HEK293 (cell line): ENCODE data around the gene PKLR.

Experiments used
- CTCF ChIA-PET: fragments of 350-600 bp; formaldehyde crosslinking; extraction: SDS; loops from one replicate; lab custom pipeline; 2021; ENCODE audit warnings: antibody characterized with exemption; lab: Yijun Ruan, JAX
- POLR2A ChIA-PET: fragments of 300-600 bp; formaldehyde crosslinking; extraction: SDS; loops from one replicate; lab custom pipeline; 2020; ENCODE audit warnings: antibody characterized with exemption, inconsistent platforms; lab: Yijun Ruan, JAX
- H3K27ac ChIP-seq: fragments of 200-500 bp; sonication (Bioruptor generic); 2 replicates; pipeline ENCODE4 v1.5.1; 2014; ENCODE audit warnings: low read depth, low read length, control low read depth, inconsistent platforms; ENCODE audit errors: extremely low read depth
- H3K36me3 ChIP-seq, 2 experiments: fragments of 200-500 bp in 1 of 2; sonication (Bioruptor generic) in 1 of 2; 1 replicate in 1 of 2; 2 replicates in 1 of 2; pipeline ENCODE4 v1.5.1; 2014 to 2017; ENCODE audit warnings: inconsistent platforms in 2 of 2, low read length in 2 of 2; ENCODE audit not compliant: control insufficient read depth in 2 of 2, insufficient read depth in 1 of 2
- H3K4me1 ChIP-seq: fragments of 200-500 bp; sonication (Bioruptor generic); 2 replicates; pipeline ENCODE4 v1.5.1; 2014; ENCODE audit warnings: mild to moderate bottlenecking, low read length, inconsistent platforms; ENCODE audit not compliant: control insufficient read depth, insufficient read depth
- H3K4me3 ChIP-seq: 2 replicates; pipeline ENCODE4 v1.5.1; 2011; ENCODE audit warnings: low read depth, mild to moderate bottlenecking, control low read depth, low read length, moderate library complexity
- H3K9me3 ChIP-seq: fragments of 200-500 bp; sonication (Bioruptor generic); 2 replicates; pipeline ENCODE4 v1.5.1; 2014; ENCODE audit warnings: low read depth, low read length, inconsistent platforms; ENCODE audit not compliant: control insufficient read depth, insufficient read depth
- MYNN ChIP-seq: fragments of 450-650 bp; formaldehyde crosslinking; IDR thresholded peaks from 2 replicates; pipeline ENCODE4 v1.5.1; 2016; ENCODE audit warnings: missing biosample characterization, missing genetic modification characterization, borderline replicate concordance
- ZNF211 ChIP-seq: fragments of 450-650 bp; formaldehyde crosslinking; IDR thresholded peaks from 2 replicates; pipeline ENCODE4 v1.5.1; 2016; ENCODE audit warnings: low read depth, missing biosample characterization, missing genetic modification characterization
- ZNF416 ChIP-seq: fragments of 450-650 bp; formaldehyde crosslinking; IDR thresholded peaks from 2 replicates; pipeline ENCODE4 v1.5.1; 2016; ENCODE audit warnings: missing biosample characterization, missing genetic modification characterization
- ZNF501 ChIP-seq: fragments of 450-650 bp; formaldehyde crosslinking; IDR thresholded peaks from 2 replicates; pipeline ENCODE4 v1.5.1; 2016; ENCODE audit warnings: missing biosample characterization, missing genetic modification characterization
- ZNF549 ChIP-seq: fragments of 450-650 bp; IDR thresholded peaks from 2 replicates; pipeline ENCODE4 v1.5.1; 2018; ENCODE audit warnings: missing biosample characterization, missing genetic modification characterization, mild to moderate bottlenecking, inconsistent platforms, moderate library complexity
- ZNF654 ChIP-seq: fragments of 450-650 bp; formaldehyde crosslinking; IDR thresholded peaks from 2 replicates; pipeline ENCODE4 v1.5.1; 2016; ENCODE audit warnings: low read depth, missing biosample characterization, missing genetic modification characterization
- ZNF837 ChIP-seq: fragments of 450-650 bp; formaldehyde crosslinking; IDR thresholded peaks from 2 replicates; pipeline ENCODE4 v1.5.1; 2016; ENCODE audit warnings: missing biosample characterization, missing genetic modification characterization
- TF ChIP-seq, protein P1 (sequence below): fragments of 450-650 bp; formaldehyde crosslinking; IDR thresholded peaks from 2 replicates; pipeline ENCODE4 v1.5.1; 2016; ENCODE audit warnings: missing biosample characterization, missing genetic modification characterization
- TF ChIP-seq, protein P2 (sequence below): fragments of 450-650 bp; formaldehyde crosslinking; IDR thresholded peaks from 2 replicates; pipeline ENCODE4 v1.5.1; 2016; ENCODE audit warnings: missing biosample characterization, missing genetic modification characterization
- TF ChIP-seq, protein P3 (sequence below): fragments of 450-650 bp; formaldehyde crosslinking; IDR thresholded peaks from 2 replicates; pipeline ENCODE4 v1.5.0; 2017; ENCODE audit warnings: missing biosample characterization, missing genetic modification characterization, borderline replicate concordance
- TF ChIP-seq, protein P4 (sequence below): fragments of 450-650 bp; formaldehyde crosslinking; IDR thresholded peaks from 2 replicates; pipeline ENCODE4 v1.5.1; 2016; ENCODE audit warnings: missing biosample characterization, missing genetic modification characterization, low read depth

The PKLR gene

DNA sequence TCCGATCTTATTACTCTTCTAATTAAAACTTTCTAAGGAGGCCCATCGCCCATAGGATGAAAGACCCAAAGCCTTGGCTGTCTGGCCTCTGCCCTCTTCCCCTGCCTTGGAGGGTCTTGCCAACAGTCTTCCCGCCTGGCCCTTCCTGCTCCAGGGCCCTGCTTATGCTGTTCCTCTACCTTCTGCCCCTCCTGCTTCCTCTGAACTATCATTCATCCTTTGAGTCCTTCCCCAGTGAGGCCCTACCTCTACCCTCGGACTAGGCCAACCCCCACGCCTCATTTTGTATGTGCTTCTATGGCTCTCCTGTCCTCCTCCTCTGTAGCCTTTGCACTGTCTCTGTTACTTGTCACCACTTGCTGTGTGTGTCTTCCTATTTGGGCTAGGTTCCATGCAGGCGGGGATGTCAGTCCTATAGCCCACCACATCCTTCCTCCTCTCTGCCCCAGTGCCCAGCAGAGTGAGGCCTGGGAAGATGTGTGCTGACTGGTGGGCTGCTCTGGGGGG is 24.8 kb upstream of the PKLR start (continued):
- TF ChIP-seq, protein P1, sequence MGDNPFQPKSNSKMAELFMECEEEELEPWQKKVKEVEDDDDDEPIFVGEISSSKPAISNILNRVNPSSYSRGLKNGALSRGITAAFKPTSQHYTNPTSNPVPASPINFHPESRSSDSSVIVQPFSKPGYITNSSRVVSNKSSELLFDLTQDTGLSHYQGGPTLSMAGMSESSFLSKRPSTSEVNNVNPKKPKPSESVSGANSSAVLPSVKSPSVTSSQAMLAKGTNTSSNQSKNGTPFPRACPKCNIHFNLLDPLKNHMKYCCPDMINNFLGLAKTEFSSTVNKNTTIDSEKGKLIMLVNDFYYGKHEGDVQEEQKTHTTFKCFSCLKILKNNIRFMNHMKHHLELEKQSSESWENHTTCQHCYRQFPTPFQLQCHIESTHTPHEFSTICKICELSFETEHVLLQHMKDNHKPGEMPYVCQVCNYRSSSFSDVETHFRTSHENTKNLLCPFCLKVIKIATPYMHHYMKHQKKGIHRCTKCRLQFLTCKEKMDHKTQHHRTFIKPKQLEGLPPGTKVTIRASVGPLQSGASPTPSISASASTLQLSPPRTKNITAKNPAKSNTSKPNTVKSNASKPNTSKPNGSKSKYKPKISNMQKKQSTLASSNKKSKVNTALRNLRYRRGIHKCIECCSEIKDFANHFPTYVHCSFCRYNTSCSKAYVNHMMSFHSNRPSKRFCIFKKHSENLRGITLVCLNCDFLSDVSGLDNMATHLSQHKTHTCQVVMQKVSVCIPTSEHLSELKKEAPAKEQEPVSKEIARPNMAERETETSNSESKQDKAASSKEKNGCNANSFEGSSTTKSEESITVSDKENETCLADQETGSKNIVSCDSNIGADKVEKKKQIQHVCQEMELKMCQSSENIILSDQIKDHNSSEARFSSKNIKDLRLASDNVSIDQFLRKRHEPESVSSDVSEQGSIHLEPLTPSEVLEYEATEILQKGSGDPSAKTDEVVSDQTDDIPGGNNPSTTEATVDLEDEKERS, result no peak
- TF ChIP-seq ZNF654 (tag by site-specific recombination), result no peak
- TF ChIP-seq, protein P2, sequence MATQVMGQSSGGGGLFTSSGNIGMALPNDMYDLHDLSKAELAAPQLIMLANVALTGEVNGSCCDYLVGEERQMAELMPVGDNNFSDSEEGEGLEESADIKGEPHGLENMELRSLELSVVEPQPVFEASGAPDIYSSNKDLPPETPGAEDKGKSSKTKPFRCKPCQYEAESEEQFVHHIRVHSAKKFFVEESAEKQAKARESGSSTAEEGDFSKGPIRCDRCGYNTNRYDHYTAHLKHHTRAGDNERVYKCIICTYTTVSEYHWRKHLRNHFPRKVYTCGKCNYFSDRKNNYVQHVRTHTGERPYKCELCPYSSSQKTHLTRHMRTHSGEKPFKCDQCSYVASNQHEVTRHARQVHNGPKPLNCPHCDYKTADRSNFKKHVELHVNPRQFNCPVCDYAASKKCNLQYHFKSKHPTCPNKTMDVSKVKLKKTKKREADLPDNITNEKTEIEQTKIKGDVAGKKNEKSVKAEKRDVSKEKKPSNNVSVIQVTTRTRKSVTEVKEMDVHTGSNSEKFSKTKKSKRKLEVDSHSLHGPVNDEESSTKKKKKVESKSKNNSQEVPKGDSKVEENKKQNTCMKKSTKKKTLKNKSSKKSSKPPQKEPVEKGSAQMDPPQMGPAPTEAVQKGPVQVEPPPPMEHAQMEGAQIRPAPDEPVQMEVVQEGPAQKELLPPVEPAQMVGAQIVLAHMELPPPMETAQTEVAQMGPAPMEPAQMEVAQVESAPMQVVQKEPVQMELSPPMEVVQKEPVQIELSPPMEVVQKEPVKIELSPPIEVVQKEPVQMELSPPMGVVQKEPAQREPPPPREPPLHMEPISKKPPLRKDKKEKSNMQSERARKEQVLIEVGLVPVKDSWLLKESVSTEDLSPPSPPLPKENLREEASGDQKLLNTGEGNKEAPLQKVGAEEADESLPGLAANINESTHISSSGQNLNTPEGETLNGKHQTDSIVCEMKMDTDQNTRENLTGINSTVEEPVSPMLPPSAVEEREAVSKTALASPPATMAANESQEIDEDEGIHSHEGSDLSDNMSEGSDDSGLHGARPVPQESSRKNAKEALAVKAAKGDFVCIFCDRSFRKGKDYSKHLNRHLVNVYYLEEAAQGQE, result no peak
- no peak for TF ChIP-seq MYNN (tag by site-specific recombination)
- no peak for TF ChIP-seq ZNF837
- TF ChIP-seq, protein P3, sequence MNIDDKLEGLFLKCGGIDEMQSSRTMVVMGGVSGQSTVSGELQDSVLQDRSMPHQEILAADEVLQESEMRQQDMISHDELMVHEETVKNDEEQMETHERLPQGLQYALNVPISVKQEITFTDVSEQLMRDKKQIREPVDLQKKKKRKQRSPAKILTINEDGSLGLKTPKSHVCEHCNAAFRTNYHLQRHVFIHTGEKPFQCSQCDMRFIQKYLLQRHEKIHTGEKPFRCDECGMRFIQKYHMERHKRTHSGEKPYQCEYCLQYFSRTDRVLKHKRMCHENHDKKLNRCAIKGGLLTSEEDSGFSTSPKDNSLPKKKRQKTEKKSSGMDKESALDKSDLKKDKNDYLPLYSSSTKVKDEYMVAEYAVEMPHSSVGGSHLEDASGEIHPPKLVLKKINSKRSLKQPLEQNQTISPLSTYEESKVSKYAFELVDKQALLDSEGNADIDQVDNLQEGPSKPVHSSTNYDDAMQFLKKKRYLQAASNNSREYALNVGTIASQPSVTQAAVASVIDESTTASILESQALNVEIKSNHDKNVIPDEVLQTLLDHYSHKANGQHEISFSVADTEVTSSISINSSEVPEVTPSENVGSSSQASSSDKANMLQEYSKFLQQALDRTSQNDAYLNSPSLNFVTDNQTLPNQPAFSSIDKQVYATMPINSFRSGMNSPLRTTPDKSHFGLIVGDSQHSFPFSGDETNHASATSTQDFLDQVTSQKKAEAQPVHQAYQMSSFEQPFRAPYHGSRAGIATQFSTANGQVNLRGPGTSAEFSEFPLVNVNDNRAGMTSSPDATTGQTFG (tag by site-specific recombination), result no peak
- TF ChIP-seq ZNF549 (tag by site-specific recombination), result no peak

DNA sequence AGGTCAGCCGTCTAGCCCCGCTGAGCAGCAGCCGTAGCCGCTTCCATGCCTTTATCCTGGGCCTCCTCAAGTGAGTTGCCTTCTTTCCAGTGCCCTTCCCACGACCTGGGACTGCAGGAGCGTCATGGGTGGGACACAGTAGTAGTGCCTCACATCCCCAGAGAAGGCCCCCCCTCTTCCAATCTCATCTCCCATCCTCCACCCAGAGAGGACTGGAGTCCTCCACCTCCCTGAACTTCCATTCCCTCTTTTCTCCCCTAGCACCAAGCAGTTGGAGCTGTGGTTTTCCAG is 24.3 kb upstream of the PKLR start:
- H3K36me3 ChIP-seq, result peaks cover 14 to 57% of the 10 kb centered on the region in 2 experiments
- H3K27ac ChIP-seq, result peak overlapping the region; percentile 65; the same call in 1 of the 2 replicates
- H3K4me3 ChIP-seq, result peak overlapping the region; percentile 86
- ChIA-PET POLR2A (interaction anchor here (1.0 to 4.4 kb wide), 5 partner anchors 49 to 99 kb away, joined by 3 to 32 read pairs (median 4); partner anchors contain the start of genes CLK2 and SCAMP3), CTCF (interaction anchor here (0.6 to 8.4 kb wide), 6 partner anchors 15 to 245 kb away, joined by 3 to 77 read pairs (median 4); no protein-coding TSS in a partner anchor)
- no peaks in the 10 kb centered on the region for H3K9me3 ChIP-seq
- TF ChIP-seq, protein P4, sequence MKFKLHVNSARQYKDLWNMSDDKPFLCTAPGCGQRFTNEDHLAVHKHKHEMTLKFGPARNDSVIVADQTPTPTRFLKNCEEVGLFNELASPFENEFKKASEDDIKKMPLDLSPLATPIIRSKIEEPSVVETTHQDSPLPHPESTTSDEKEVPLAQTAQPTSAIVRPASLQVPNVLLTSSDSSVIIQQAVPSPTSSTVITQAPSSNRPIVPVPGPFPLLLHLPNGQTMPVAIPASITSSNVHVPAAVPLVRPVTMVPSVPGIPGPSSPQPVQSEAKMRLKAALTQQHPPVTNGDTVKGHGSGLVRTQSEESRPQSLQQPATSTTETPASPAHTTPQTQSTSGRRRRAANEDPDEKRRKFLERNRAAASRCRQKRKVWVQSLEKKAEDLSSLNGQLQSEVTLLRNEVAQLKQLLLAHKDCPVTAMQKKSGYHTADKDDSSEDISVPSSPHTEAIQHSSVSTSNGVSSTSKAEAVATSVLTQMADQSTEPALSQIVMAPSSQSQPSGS (tag by site-specific recombination), result no peak
- TF ChIP-seq ZNF416, result no peak
- no peak for TF ChIP-seq ZNF211 (tag by site-specific recombination)
- no peak for TF ChIP-seq ZNF654 (tag by site-specific recombination)
- no peak for TF ChIP-seq ZNF501 (tag by site-specific recombination)
- H3K4me1 ChIP-seq, result 0 out of 2 replicates have a peak, but pooled peaks cover 3% of the 10 kb centered on the region
